ENCODE results near the gene MYL2. TPM values are rescaled to one million over a fixed set of nuclear protein-coding genes. Genes with fewer than 3 reads are reported as not detected.

The MYL2 gene
- total RNA-seq, 1 experiment from 2014 or later, result not detected

- in situ Hi-C loops (cut with HindIII; ENCODE audit: low sequenced_read_pairs), result no loop called here
Observed at GRCh38 chr12:110906516-110906915, 13.9 kb downstream of the MYL2 start.

GRCh38 chr12:110906083-110906482 lies 14.3 kb downstream of the MYL2 start:
- DNase-seq (ENCODE audit: low spot score), result no peak
- in situ Hi-C loops (cut with HindIII; ENCODE audit: low sequenced_read_pairs), result no loop called here

More at GRCh38 chr12:110906516-110906915, 13.9 kb downstream of the MYL2 start:
- DNase-seq (ENCODE audit: low spot score), result no peak

GRCh38 chr12:110903511-110903910 lies 16.9 kb downstream of the MYL2 start:
- in situ Hi-C loops (cut with HindIII; ENCODE audit: low sequenced_read_pairs), result no loop called here
- no peak for DNase-seq (ENCODE audit: low spot score)

GRCh38 chr12:110901401-110901800 lies 19.0 kb downstream of the MYL2 start:
- DNase-seq (ENCODE audit: low spot score), result no peak
- in situ Hi-C loops (cut with HindIII; ENCODE audit: low sequenced_read_pairs), result no loop called here

- in situ Hi-C loops (cut with HindIII; ENCODE audit: low sequenced_read_pairs), result no loop called here
- no peak for DNase-seq (ENCODE audit: low spot score)
Observed at GRCh38 chr12:110896559-110896958, 23.8 kb downstream of the MYL2 start.

GRCh38 chr12:110893956-110894355 lies 26.4 kb downstream of the MYL2 start:
- in situ Hi-C loops (cut with HindIII; ENCODE audit: low sequenced_read_pairs), result no loop called here

GRCh38 chr12:110889361-110889760 lies 31.0 kb downstream of the MYL2 start:
- no peak for DNase-seq (ENCODE audit: low spot score)
- in situ Hi-C loops (cut with HindIII; ENCODE audit: low sequenced_read_pairs), result no loop called here

More at GRCh38 chr12:110893956-110894355, 26.4 kb downstream of the MYL2 start:
- DNase-seq (ENCODE audit: low spot score), result no peak

GRCh38 chr12:110888256-110888991 lies 32.0 kb downstream of the MYL2 start:
- no peak for DNase-seq (ENCODE audit: low spot score)
- in situ Hi-C loops (cut with HindIII; ENCODE audit: low sequenced_read_pairs), result no loop called here

- in situ Hi-C loops (cut with HindIII; ENCODE audit: low sequenced_read_pairs), result no loop called here
- DNase-seq (ENCODE audit: low spot score), result no peak
Observed at GRCh38 chr12:110885152-110885840, 35.1 kb downstream of the MYL2 start.

GRCh38 chr12:110883251-110883650 lies 37.1 kb downstream of the MYL2 start:
- no peak for DNase-seq (ENCODE audit: low spot score)
- in situ Hi-C loops (cut with HindIII; ENCODE audit: low sequenced_read_pairs), result no loop called here

- in situ Hi-C loops (cut with HindIII; ENCODE audit: low sequenced_read_pairs), result no loop called here
Observed at GRCh38 chr12:110880651-110881050, 39.7 kb downstream of the MYL2 start.

GRCh38 chr12:110874781-110875180 lies 45.6 kb downstream of the MYL2 start:
- DNase-seq (ENCODE audit: low spot score), result no peak
- in situ Hi-C loops (cut with HindIII; ENCODE audit: low sequenced_read_pairs), result no loop called here

More at GRCh38 chr12:110880651-110881050, 39.7 kb downstream of the MYL2 start:
- no peak for DNase-seq (ENCODE audit: low spot score)

GRCh38 chr12:110874351-110874750 lies 46.0 kb downstream of the MYL2 start:
- in situ Hi-C loops (cut with HindIII; ENCODE audit: low sequenced_read_pairs), result no loop called here
- DNase-seq (ENCODE audit: low spot score), result no peak

- in situ Hi-C loops (cut with HindIII; ENCODE audit: low sequenced_read_pairs), result no loop called here
Observed at GRCh38 chr12:110872100-110872499, 48.3 kb downstream of the MYL2 start.

GRCh38 chr12:110869803-110870202 lies 50.6 kb downstream of the MYL2 start:
- in situ Hi-C loops (cut with HindIII; ENCODE audit: low sequenced_read_pairs), result no loop called here
- no peak for DNase-seq (ENCODE audit: low spot score)

More at GRCh38 chr12:110872100-110872499, 48.3 kb downstream of the MYL2 start:
- DNase-seq (ENCODE audit: low spot score), result no peak

GRCh38 chr12:110869026-110869425 lies 51.4 kb downstream of the MYL2 start:
- DNase-seq (ENCODE audit: low spot score), result no peak
- in situ Hi-C loops (cut with HindIII; ENCODE audit: low sequenced_read_pairs), result no loop called here

- in situ Hi-C loops (cut with HindIII; ENCODE audit: low sequenced_read_pairs), result no loop called here
- DNase-seq (ENCODE audit: low spot score), result no peak
Observed at GRCh38 chr12:110865521-110865920, 54.9 kb downstream of the MYL2 start.

- DNase-seq (ENCODE audit: low spot score), result no peak
- in situ Hi-C loops (cut with HindIII; ENCODE audit: low sequenced_read_pairs), result no loop called here
Observed at GRCh38 chr12:110863161-110863560, 57.2 kb downstream of the MYL2 start.

GRCh38 chr12:110862329-110862728 lies 58.0 kb downstream of the MYL2 start:
- in situ Hi-C loops (cut with HindIII; ENCODE audit: low sequenced_read_pairs), result no loop called here
- DNase-seq (ENCODE audit: low spot score), result no peak

GRCh38 chr12:110861729-110862128 lies 58.6 kb downstream of the MYL2 start:
- no peak for DNase-seq (ENCODE audit: low spot score)
- in situ Hi-C loops (cut with HindIII; ENCODE audit: low sequenced_read_pairs), result no loop called here
